Activated naive CD4-positive, alpha-beta T cell treated with anti-CD3 and anti-CD28 coated beads, Interleukin-2, amount 50 U/mL, for 72 hours (primary cell): ENCODE results near the gene MYO5B. TPM values are rescaled to one million over a fixed set of nuclear protein-coding genes. Genes with fewer than 3 reads are reported as not detected.

Experiments used
- ATAC-seq, 2 donors: fragments of 150-1000 bp; cut with Tn5 transposase; 2 replicates each; pipeline ENCODE4 v1.10.0; 2021; ENCODE audit warnings: mild to moderate bottlenecking in 2 of 2, moderate library complexity in 2 of 2
- DNase-seq, 2 donors: peaks; one replicate each; pipeline ENCODE4 v3.0.0; 2021 to 2022; ENCODE audit warnings: low spot score in 2 of 2
- H3K27ac Mint-ChIP-seq, 2 donors: one replicate each; pipeline ENCODE4 v1.8.0; 2022; ENCODE audit warnings: mild to moderate bottlenecking in 2 of 2, mixed read lengths in 2 of 2
- H3K36me3 Mint-ChIP-seq, 2 donors: one replicate each; pipeline ENCODE4 v1.8.0; 2022; ENCODE audit warnings: mixed read lengths in 2 of 2
- H3K9me3 Mint-ChIP-seq, 2 donors: one replicate each; pipeline ENCODE4 v1.8.0; 2022; ENCODE audit warnings: mixed read lengths in 2 of 2
- total RNA-seq, 2 donors: library from RNA; stranded (reverse); gene quantifications; one replicate each; pipeline ENCODE4 v1.2.3, GENCODE V29; 2022

The MYO5B gene
- total RNA-seq, 2 donors from 2014 or later = 0.27 to 0.41 TPM

- Mint-ChIP-seq H3K27ac (no peak overlapping the region), H3K9me3 (no peaks in the 10 kb centered on the region), H3K36me3 (no peaks in the 10 kb centered on the region)
- no peak for ATAC-seq
- no peak for DNase-seq
Measured at GRCh38 chr18:50074404-50074803, 120.5 kb downstream of the MYO5B start.

- DNase-seq = no peak
- ATAC-seq = no peak
- no peaks in the 10 kb centered on the region for H3K9me3 Mint-ChIP-seq
- no peak overlapping the region for H3K27ac Mint-ChIP-seq
- no peaks in the 10 kb centered on the region for H3K36me3 Mint-ChIP-seq
Measured at GRCh38 chr18:50073319-50073718, 121.6 kb downstream of the MYO5B start.

- H3K36me3 Mint-ChIP-seq = no peaks in the 10 kb centered on the region
- DNase-seq = no peak
- no peak for ATAC-seq
- H3K9me3 Mint-ChIP-seq = no peaks in the 10 kb centered on the region
- peak overlapping the region in 1 of 2 donors; percentile 56 for H3K27ac Mint-ChIP-seq
Measured at GRCh38 chr18:50072146-50072545, 122.8 kb downstream of the MYO5B start.

DNA sequence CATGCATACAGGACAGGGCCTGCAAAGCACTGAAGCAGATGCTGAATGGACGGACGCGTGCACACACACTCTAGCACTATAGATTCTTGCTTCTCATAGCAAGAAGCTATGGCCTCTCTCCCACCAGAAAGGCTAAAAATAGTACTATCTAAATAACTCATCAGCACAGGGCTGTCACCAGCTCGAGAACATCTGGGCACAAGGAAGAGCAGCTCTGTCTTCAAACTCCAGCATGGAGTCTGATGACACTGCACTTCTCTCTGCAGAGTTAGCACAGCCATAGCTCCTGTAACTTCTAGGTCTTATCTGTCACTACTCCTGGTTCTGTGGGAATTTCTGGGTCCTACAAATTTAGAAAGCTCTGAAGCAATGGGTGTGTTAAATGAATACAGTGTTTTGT lies 123.5 kb downstream of the MYO5B start:
- ATAC-seq (no peak), DNase-seq (no peak)
- no peaks in the 10 kb centered on the region for H3K36me3 Mint-ChIP-seq
- H3K9me3 Mint-ChIP-seq = no peaks in the 10 kb centered on the region
- no peak overlapping the region for H3K27ac Mint-ChIP-seq

- Mint-ChIP-seq H3K9me3 (no peaks in the 10 kb centered on the region), H3K27ac (no peak overlapping the region), H3K36me3 (no peaks in the 10 kb centered on the region)
- no peak for DNase-seq
- ATAC-seq = no peak
Measured at GRCh38 chr18:50069422-50069821, 125.5 kb downstream of the MYO5B start.

- no peak for ATAC-seq
- Mint-ChIP-seq H3K27ac (no peak overlapping the region), H3K9me3 (no peaks in the 10 kb centered on the region), H3K36me3 (no peaks in the 10 kb centered on the region)
- DNase-seq = no peak
Measured at GRCh38 chr18:50065527-50065926, 129.4 kb downstream of the MYO5B start.

DNA sequence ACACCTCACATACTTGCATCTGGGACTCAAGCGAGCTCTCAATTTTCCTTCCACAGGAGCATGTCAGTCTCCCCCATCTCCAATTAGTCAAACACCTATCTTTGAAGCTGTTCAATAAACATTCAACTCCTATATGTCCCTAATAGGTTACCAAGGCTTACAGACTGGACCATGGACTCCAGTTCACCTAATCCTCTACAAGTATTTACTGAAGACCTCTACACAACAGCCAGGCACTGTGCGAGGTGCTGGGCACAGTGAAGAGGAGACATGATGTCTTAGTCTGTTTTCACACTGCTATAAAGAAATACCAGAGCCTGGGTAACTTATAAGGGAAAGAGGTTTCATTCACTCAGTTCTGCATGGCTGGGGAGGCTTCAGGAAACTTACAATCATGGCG lies 129.9 kb downstream of the MYO5B start:
- H3K9me3 Mint-ChIP-seq = no peaks in the 10 kb centered on the region
- no peaks in the 10 kb centered on the region for H3K36me3 Mint-ChIP-seq
- DNase-seq (no peak), ATAC-seq (no peak)
- H3K27ac Mint-ChIP-seq = no peak overlapping the region

DNA sequence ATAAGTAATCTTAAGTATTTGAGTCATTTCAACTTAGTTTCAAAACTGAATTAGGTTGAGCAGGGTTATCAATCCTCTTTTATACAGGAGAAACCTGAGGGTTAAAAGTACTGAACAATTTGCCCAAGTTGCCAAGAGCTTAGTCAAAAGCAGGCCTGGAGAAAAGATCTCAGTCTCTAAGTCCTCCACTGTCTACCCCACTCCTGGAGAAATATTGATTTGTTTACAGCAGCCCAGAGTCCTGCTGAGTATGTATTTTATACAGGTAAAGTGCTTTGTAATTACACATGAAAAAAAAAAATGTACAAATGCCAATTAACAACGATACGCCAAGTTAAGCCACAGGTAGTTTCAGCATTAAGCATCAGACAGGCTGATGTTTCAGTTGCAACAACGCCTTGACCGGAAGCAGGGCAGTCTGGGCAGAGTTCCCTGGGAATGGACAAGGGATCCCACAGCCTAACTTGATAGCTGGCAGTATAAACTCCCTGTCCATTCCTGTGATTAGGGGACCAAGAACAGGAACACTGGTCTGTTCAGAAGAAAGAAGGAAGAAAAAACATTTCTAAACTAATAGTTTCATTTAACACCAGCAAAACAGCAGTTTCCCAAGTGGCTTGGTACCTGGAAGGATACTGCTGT lies 132.9 kb downstream of the MYO5B start:
- Mint-ChIP-seq H3K36me3 (no peaks in the 10 kb centered on the region), H3K27ac (no peak overlapping the region), H3K9me3 (no peaks in the 10 kb centered on the region)
- ATAC-seq = no peak
- DNase-seq = no peak

- DNase-seq (no peak), ATAC-seq (no peak)
- no peak overlapping the region for H3K27ac Mint-ChIP-seq
- no peaks in the 10 kb centered on the region for H3K36me3 Mint-ChIP-seq
- H3K9me3 Mint-ChIP-seq = no peaks in the 10 kb centered on the region
Measured at GRCh38 chr18:50060822-50061221, 134.1 kb downstream of the MYO5B start.

DNA sequence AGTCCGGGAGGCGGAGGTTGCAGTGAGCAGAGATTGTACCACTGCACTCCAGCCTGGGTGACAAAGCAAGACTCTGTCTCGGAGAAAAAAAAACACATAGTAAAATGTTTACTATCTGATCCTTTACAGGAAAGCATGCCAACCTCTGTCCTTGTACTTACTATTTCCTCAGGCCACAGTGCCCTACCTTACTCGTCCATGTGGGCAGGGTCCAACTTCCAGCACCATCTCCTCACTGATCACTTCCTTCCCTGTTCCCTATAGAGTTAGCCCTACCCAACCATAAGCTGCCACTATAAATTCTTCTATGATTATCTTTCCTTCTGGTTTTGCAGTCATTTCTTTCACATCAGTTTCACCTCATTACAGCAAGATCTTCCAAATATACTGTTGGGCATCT lies 136.2 kb downstream of the MYO5B start:
- Mint-ChIP-seq H3K27ac (no peak overlapping the region), H3K9me3 (no peaks in the 10 kb centered on the region), H3K36me3 (no peaks in the 10 kb centered on the region)
- DNase-seq (no peak), ATAC-seq (no peak)

GRCh38 chr18:50057009-50057408 lies 137.9 kb downstream of the MYO5B start:
- H3K36me3 Mint-ChIP-seq = no peaks in the 10 kb centered on the region
- ATAC-seq = no peak
- DNase-seq = no peak
- no peak overlapping the region for H3K27ac Mint-ChIP-seq
- H3K9me3 Mint-ChIP-seq = no peaks in the 10 kb centered on the region

DNA sequence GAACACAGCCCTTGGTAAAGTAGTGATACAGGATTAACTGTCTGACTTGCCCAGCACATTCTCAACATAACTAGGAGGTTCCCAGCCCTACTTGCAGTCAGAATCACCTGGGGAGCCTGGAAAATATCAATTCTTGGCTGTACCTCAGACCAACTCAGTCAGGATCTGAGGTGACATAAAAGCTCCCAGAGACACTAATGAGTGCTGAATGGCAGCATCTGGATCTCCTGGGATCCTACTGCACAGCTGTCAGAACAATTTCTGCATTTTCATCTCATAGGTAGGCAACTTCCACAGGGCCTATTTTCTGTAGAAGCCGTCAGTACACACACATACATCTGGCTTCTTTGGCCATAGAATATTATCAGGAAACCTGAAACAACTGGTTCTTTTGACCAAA lies 138.8 kb downstream of the MYO5B start:
- DNase-seq (no peak), ATAC-seq (no peak)
- Mint-ChIP-seq H3K27ac (no peak overlapping the region), H3K9me3 (peaks cover 0 to 4% of the 10 kb centered on the region in 2 donors), H3K36me3 (peaks cover 0 to 5% of the 10 kb centered on the region in 2 donors)

DNA sequence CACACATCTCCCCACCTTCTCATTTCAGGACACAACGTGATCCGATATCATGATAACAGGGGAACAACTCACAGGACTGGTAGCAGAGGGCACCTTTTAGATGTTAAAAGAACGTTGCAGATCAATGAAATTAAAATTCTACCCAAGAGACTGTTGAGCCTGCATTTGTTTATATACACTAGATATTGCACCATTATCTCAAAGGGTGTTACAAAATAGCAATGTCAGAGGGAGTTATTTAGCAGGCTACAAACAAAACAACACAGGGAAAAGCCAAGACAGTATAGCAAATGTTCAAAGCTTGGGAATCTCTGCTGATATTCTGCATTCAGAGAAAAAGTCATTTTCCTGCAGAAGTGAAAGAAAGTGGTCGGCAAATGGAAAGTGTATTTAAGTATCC lies 139.5 kb downstream of the MYO5B start:
- Mint-ChIP-seq H3K9me3 (peaks cover 0 to 4% of the 10 kb centered on the region in 2 donors), H3K36me3 (peaks cover 0 to 5% of the 10 kb centered on the region in 2 donors), H3K27ac (no peak overlapping the region)
- DNase-seq = no peak
- no peak for ATAC-seq

GRCh38 chr18:50053111-50053510 lies 141.8 kb downstream of the MYO5B start:
- no peak overlapping the region for H3K27ac Mint-ChIP-seq
- DNase-seq (no peak), ATAC-seq (no peak)
- peaks cover 0 to 5% of the 10 kb centered on the region in 2 donors for H3K36me3 Mint-ChIP-seq
- peaks cover 0 to 4% of the 10 kb centered on the region in 2 donors for H3K9me3 Mint-ChIP-seq

DNA sequence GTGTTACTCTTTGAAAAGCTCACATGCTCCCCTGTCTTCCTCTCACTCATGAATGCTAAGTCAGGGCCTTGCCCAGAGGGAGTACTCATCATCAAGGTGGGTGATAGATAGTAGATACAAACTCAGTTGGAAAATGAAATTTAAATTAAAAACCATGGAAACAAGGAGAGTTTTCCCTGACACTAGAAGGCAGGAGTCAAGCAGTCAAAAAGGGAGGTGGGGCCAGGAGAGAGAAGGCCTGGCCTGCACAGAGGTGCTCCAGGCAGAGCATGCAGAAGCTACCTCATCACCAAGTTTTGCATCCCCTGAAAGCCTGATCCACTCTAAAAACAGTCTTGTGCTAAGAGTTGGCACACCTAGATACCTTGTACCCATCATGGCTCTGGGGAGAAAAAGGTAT lies 143.7 kb downstream of the MYO5B start:
- ATAC-seq = no peak
- H3K27ac Mint-ChIP-seq = no peak overlapping the region
- peaks cover 0 to 5% of the 10 kb centered on the region in 2 donors for H3K36me3 Mint-ChIP-seq
- H3K9me3 Mint-ChIP-seq = peaks cover 0 to 4% of the 10 kb centered on the region in 2 donors
- no peak for DNase-seq

DNA sequence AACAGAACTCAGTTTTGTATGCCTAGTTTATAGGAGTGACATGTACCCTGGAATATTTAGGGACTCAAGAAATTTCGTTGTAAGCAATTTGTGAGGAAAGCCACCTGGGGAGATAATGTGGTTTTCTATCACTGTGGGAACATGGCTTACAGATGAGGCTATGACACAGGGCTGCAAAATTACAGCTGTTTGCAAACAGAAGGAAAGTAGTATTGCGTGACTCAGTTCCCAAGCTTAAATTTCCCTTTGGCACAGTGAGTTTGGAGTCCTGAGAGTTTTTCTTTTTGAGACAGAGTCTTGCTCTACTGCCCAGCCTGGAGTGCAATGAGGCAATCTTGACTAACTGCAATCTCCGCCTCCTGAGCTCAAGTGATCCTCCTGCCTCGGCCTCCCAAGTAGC lies 149.8 kb downstream of the MYO5B start:
- ATAC-seq = no peak
- no peak for DNase-seq
- no peak overlapping the region for H3K27ac Mint-ChIP-seq
- no peaks in the 10 kb centered on the region for H3K36me3 Mint-ChIP-seq
- no peaks in the 10 kb centered on the region for H3K9me3 Mint-ChIP-seq

- ATAC-seq (peak; percentile 31 to 57), DNase-seq (no peak)
- H3K36me3 Mint-ChIP-seq = no peaks in the 10 kb centered on the region
- no peak overlapping the region for H3K27ac Mint-ChIP-seq
- no peaks in the 10 kb centered on the region for H3K9me3 Mint-ChIP-seq
Measured at GRCh38 chr18:50044402-50044801, 150.5 kb downstream of the MYO5B start.

GRCh38 chr18:50042611-50043010 lies 152.3 kb downstream of the MYO5B start:
- DNase-seq (no peak), ATAC-seq (peak; percentile 29 to 38)
- peaks cover 0 to 5% of the 10 kb centered on the region in 2 donors for H3K36me3 Mint-ChIP-seq

More at GRCh38 chr18:50042611-50043010, 152.3 kb downstream of the MYO5B start:
- no peak overlapping the region for H3K27ac Mint-ChIP-seq
- H3K9me3 Mint-ChIP-seq = no peaks in the 10 kb centered on the region
